NB4 (cell line): Measurements from ENCODE around the gene HOMEZ.

Source experiments
- CTCF ChIP-seq: IDR thresholded peaks from one replicate; pipeline ENCODE4 v1.5.1; 2012; ENCODE audit warnings: low read depth, low read length
- MAX ChIP-seq: IDR thresholded peaks from 2 replicates; pipeline ENCODE4 v1.6.1; 2011; ENCODE audit warnings: low read depth, low read length

- TF ChIP-seq CTCF (no peak), MAX (no peak)
Observed at GRCh38 chr14:23316300-23316699, 30.4 kb upstream of the HOMEZ start.
